Thymus (tissue), 11 donors: ENCODE data around the gene ZNF512B. TPM values are rescaled to one million over a fixed set of nuclear protein-coding genes. Genes with fewer than 3 reads are reported as not detected.
A peak's percentile ranks its signal among the peaks of the same experiment; 100 is the strongest.

Source experiments
- DNase-seq, 9 donors: peaks; one replicate each; pipeline ENCODE4 v3.0.0-alpha.2; 2013; ENCODE audit warnings: low spot score in 9 of 9, low read depth in 6 of 9, missing footprints in 1 of 9
- H3K27ac ChIP-seq, 2 donors: one replicate each; pipeline ENCODE4 v1.5.1; 2013; ENCODE audit warnings: control low read depth in 1 of 2, low read depth in 1 of 2, low read length in 1 of 2, mild to moderate bottlenecking in 1 of 2, moderate library complexity in 1 of 2
- H3K27me3 ChIP-seq, 2 donors: one replicate each; pipeline ENCODE4 v1.5.1; 2013; ENCODE audit warnings: low read length in 1 of 2; ENCODE audit not compliant: control insufficient read depth in 2 of 2, insufficient read depth in 1 of 2
- H3K36me3 ChIP-seq, 2 donors: one replicate each; pipeline ENCODE4 v1.5.1; 2013; ENCODE audit warnings: low read length in 1 of 2, mild to moderate bottlenecking in 1 of 2, moderate library complexity in 1 of 2; ENCODE audit not compliant: control insufficient read depth in 2 of 2, insufficient read depth in 2 of 2
- H3K4me1 ChIP-seq, 2 donors: one replicate each; pipeline ENCODE4 v1.5.1; 2013; ENCODE audit warnings: low read length in 2 of 2; ENCODE audit not compliant: control insufficient read depth in 2 of 2, insufficient read depth in 2 of 2
- H3K4me3 ChIP-seq, 2 donors: one replicate each; pipeline ENCODE4 v1.5.1; 2013; ENCODE audit warnings: low read length in 2 of 2, control low read depth in 1 of 2, mild to moderate bottlenecking in 1 of 2
- H3K9me3 ChIP-seq, 2 donors: one replicate each; pipeline ENCODE4 v1.5.1; 2013; ENCODE audit warnings: low read length in 1 of 2, mild to moderate bottlenecking in 1 of 2; ENCODE audit not compliant: control insufficient read depth in 2 of 2, insufficient read depth in 1 of 2
- WGBS: extraction: QIAGEN DNeasy Blood & Tissue Kit; methylation state at CpG from one replicate; pipeline ENCODE4 v1.1.7; 2013; 5-methylcytosine and 5-hydroxymethylcytosine counted together
- polyA plus RNA-seq: library from polyadenylated mRNA; stranded (reverse); fragments of 200-250 nt; gene quantifications from one replicate; pipeline ENCODE4 v1.2.3, GENCODE V29; 2013
- total RNA-seq: library from RNA; stranded (reverse); fragments of 120-200 nt; gene quantifications from one replicate; pipeline ENCODE4 v1.2.4, GENCODE V29; 2013
- donor health status: healthy.

ZNF512B gene
- total and polyA plus RNA-seq, 2 donors = 10.0 to 13.4 TPM

GRCh38 chr20:63945921-63946920 is 23.5 kb downstream of the ZNF512B start:
- DNase-seq = no peak
- H3K27me3 ChIP-seq = no peaks in the 10 kb centered on the region
- peaks cover 34 to 37% of the 10 kb centered on the region in 2 donors for H3K36me3 ChIP-seq
- no peak overlapping the region for H3K4me3 ChIP-seq
- 98% methylated on average over 39 of the region's 39 CpGs for WGBS
- peaks cover 0 to 11% of the 10 kb centered on the region in 2 donors for H3K9me3 ChIP-seq
- H3K4me1 ChIP-seq = peaks cover 21 to 43% of the 10 kb centered on the region in 2 donors
- H3K27ac ChIP-seq = no peak overlapping the region

- no peak for DNase-seq
- Histone ChIP-seq H3K9me3 (peaks cover 0 to 15% of the 10 kb centered on the region in 2 donors), H3K27me3 (no peaks in the 10 kb centered on the region), H3K4me3 (no peak overlapping the region), H3K4me1 (peaks cover 21 to 41% of the 10 kb centered on the region in 2 donors), H3K36me3 (peaks cover 43 to 48% of the 10 kb centered on the region in 2 donors), H3K27ac (no peak overlapping the region)
- WGBS = 97% methylated on average over 17 of the region's 17 CpGs
Observed at GRCh38 chr20:63945031-63945658, 24.6 kb downstream of the ZNF512B start.

- WGBS = 97% methylated on average over 35 of the region's 35 CpGs
- no peak for DNase-seq
- Histone ChIP-seq H3K36me3 (peaks cover 48 to 54% of the 10 kb centered on the region in 2 donors), H3K4me3 (no peak overlapping the region), H3K4me1 (peaks cover 16 to 33% of the 10 kb centered on the region in 2 donors), H3K27me3 (no peaks in the 10 kb centered on the region), H3K27ac (no peak overlapping the region), H3K9me3 (peaks cover 0 to 15% of the 10 kb centered on the region in 2 donors)
Observed at GRCh38 chr20:63944078-63944941, 25.4 kb downstream of the ZNF512B start.

GRCh38 chr20:63943808-63944077 is 26.0 kb downstream of the ZNF512B start:
- H3K9me3 ChIP-seq = peaks cover 0 to 10% of the 10 kb centered on the region in 2 donors
- H3K36me3 ChIP-seq = peaks cover 52 to 60% of the 10 kb centered on the region in 2 donors
- H3K4me1 ChIP-seq = peaks cover 13 to 31% of the 10 kb centered on the region in 2 donors
- no peak overlapping the region for H3K4me3 ChIP-seq
- no peaks in the 10 kb centered on the region for H3K27me3 ChIP-seq
- DNase-seq = no peak
- 97% methylated on average over 3 of the region's 3 CpGs for WGBS
- no peak overlapping the region for H3K27ac ChIP-seq

- no peak for DNase-seq
- no peak overlapping the region for H3K4me3 ChIP-seq
- no peaks in the 10 kb centered on the region for H3K27me3 ChIP-seq
- H3K4me1 ChIP-seq = peaks cover 9 to 25% of the 10 kb centered on the region in 2 donors
- H3K27ac ChIP-seq = peak overlapping the region; percentile 60 to 82
- WGBS = 97% methylated on average over 19 of the region's 19 CpGs
- H3K36me3 ChIP-seq = peaks cover 52 to 66% of the 10 kb centered on the region in 2 donors
- H3K9me3 ChIP-seq = peaks cover 0 to 13% of the 10 kb centered on the region in 2 donors
Observed at GRCh38 chr20:63942969-63943807, 26.5 kb downstream of the ZNF512B start.

GRCh38 chr20:63942250-63942951 is 27.3 kb downstream of the ZNF512B start:
- 62% methylated on average over 30 of the region's 30 CpGs for WGBS
- Histone ChIP-seq H3K36me3 (peaks cover 52 to 67% of the 10 kb centered on the region in 2 donors), H3K4me1 (peaks cover 4 to 17% of the 10 kb centered on the region in 2 donors), H3K9me3 (peaks cover 0 to 14% of the 10 kb centered on the region in 2 donors), H3K27ac (peak overlapping the region; percentile 60 to 82), H3K4me3 (no peak overlapping the region), H3K27me3 (no peaks in the 10 kb centered on the region)
- peak in 2 of 9 donors; percentile 60 to 63 for DNase-seq

GRCh38 chr20:63941282-63942081 is 28.2 kb downstream of the ZNF512B start:
- Histone ChIP-seq H3K9me3 (peaks cover 0 to 14% of the 10 kb centered on the region in 2 donors), H3K27ac (no peak overlapping the region), H3K27me3 (no peaks in the 10 kb centered on the region), H3K36me3 (peaks cover 52 to 68% of the 10 kb centered on the region in 2 donors), H3K4me3 (no peak overlapping the region), H3K4me1 (peaks cover 4 to 16% of the 10 kb centered on the region in 2 donors)
- peak in 2 of 9 donors; percentile 36 to 86 for DNase-seq
- WGBS = 73% methylated on average over 35 of the region's 39 CpGs
